RWPE2 (cell line): ENCODE results near the gene RXRA.
"Not testable (repeated sequence)": the region's sequence is repeated elsewhere in the genome, so short reads cannot be mapped to it uniquely, and the experiment has no call there.

ENCODE experiments used
- ATAC-seq: fragments of 200-7000 bp; cut with Tn5 transposase; 3 replicates; pipeline ENCODE4 v1.9.1; 2021; ENCODE audit warnings: low read depth
- DNase-seq: peaks from one replicate; pipeline ENCODE4 v3.0.0-alpha.2; 2020; ENCODE audit warnings: low spot score
- H3K27ac ChIP-seq: fragments of 450-650 bp; 2 replicates; pipeline ENCODE4 v1.5.1; 2017; ENCODE audit warnings: mild to moderate bottlenecking; ENCODE audit not compliant: poor library complexity, severe bottlenecking
- H3K27me3 ChIP-seq: fragments of 250-450 bp; sonication (Bioruptor Pico); 2 replicates; pipeline ENCODE4 v1.5.1; 2021; ENCODE audit warnings: mild to moderate bottlenecking, moderate library complexity; ENCODE audit not compliant: insufficient read depth, poor library complexity, severe bottlenecking
- H3K36me3 ChIP-seq: fragments of 250-450 bp; sonication (Bioruptor Pico); 2 replicates; pipeline ENCODE4 v1.5.1; 2020; ENCODE audit warnings: low read depth, mild to moderate bottlenecking, moderate library complexity
- H3K4me1 ChIP-seq: fragments of 250-450 bp; sonication (Bioruptor Pico); 2 replicates; pipeline ENCODE4 v1.5.1; 2021; ENCODE audit warnings: mild to moderate bottlenecking, moderate library complexity; ENCODE audit not compliant: insufficient read depth, poor library complexity, severe bottlenecking
- H3K4me3 ChIP-seq: fragments of 250-450 bp; sonication (Bioruptor Pico); 2 replicates; pipeline ENCODE4 v1.5.1; 2021; ENCODE audit warnings: mild to moderate bottlenecking, moderate library complexity; ENCODE audit not compliant: severe bottlenecking
- H3K9me3 ChIP-seq: fragments of 250-450 bp; sonication (Bioruptor Pico); 2 replicates; pipeline ENCODE4 v1.5.1; 2021; ENCODE audit warnings: mild to moderate bottlenecking, moderate library complexity; ENCODE audit not compliant: severe bottlenecking
- CTCF ChIP-seq: fragments of 450-650 bp; IDR thresholded peaks from one replicate; pipeline ENCODE4 v1.5.1; 2017; ENCODE audit warnings: mild to moderate bottlenecking, moderate library complexity; ENCODE audit not compliant: poor library complexity, severe bottlenecking

The RXRA gene

GRCh38 chr9:134304690-134305089 lies 21.6 kb upstream of the RXRA start:
- H3K9me3 ChIP-seq, result no peaks in the 10 kb centered on the region
- ATAC-seq, result no peak
- no peaks in the 10 kb centered on the region for H3K36me3 ChIP-seq
- H3K27ac ChIP-seq, result no peak overlapping the region
- peaks cover under 1% of the 10 kb centered on the region for H3K27me3 ChIP-seq
- H3K4me1 ChIP-seq, result no peaks in the 10 kb centered on the region
- no peak overlapping the region for H3K4me3 ChIP-seq
- no peak for TF ChIP-seq CTCF
- no peak for DNase-seq

- Histone ChIP-seq H3K27me3 (peaks cover 6% of the 10 kb centered on the region), H3K4me3 (no peak overlapping the region), H3K4me1 (no peaks in the 10 kb centered on the region), H3K9me3 (no peaks in the 10 kb centered on the region), H3K36me3 (no peaks in the 10 kb centered on the region), H3K27ac (no peak overlapping the region)
- no peak for ATAC-seq
- no peak for TF ChIP-seq CTCF
- DNase-seq, result no peak
Measured at GRCh38 chr9:134305533-134305932, 20.7 kb upstream of the RXRA start.

GRCh38 chr9:134306042-134306441 lies 20.2 kb upstream of the RXRA start:
- H3K36me3 ChIP-seq, H3K4me3 ChIP-seq, ATAC-seq: not testable (repeated sequence)

GRCh38 chr9:134306636-134307600 lies 19.3 kb upstream of the RXRA start:
- H3K4me3 ChIP-seq, result no peak overlapping the region
- TF ChIP-seq CTCF, result no peak
- H3K9me3 ChIP-seq, result no peaks in the 10 kb centered on the region
- ATAC-seq, result no peak
- no peak overlapping the region for H3K27ac ChIP-seq
- H3K27me3 ChIP-seq, result peaks cover 6% of the 10 kb centered on the region
- H3K4me1 ChIP-seq, result no peaks in the 10 kb centered on the region
- no peak for DNase-seq
- H3K36me3 ChIP-seq, result no peaks in the 10 kb centered on the region

More at GRCh38 chr9:134306042-134306441, 20.2 kb upstream of the RXRA start:
- not testable (repeated sequence) for DNase-seq, H3K27me3 ChIP-seq, H3K27ac ChIP-seq, H3K9me3 ChIP-seq, H3K4me1 ChIP-seq

GRCh38 chr9:134307674-134308638 lies 18.3 kb upstream of the RXRA start:
- ATAC-seq (no peak), DNase-seq (peak; percentile 37)
- no peak overlapping the region for H3K27ac ChIP-seq
- no peak overlapping the region for H3K4me3 ChIP-seq
- H3K4me1 ChIP-seq, result no peaks in the 10 kb centered on the region
- peaks cover 6% of the 10 kb centered on the region for H3K27me3 ChIP-seq
- TF ChIP-seq CTCF, result no peak
- H3K9me3 ChIP-seq, result no peaks in the 10 kb centered on the region
- no peaks in the 10 kb centered on the region for H3K36me3 ChIP-seq

GRCh38 chr9:134308639-134309220 lies 17.5 kb upstream of the RXRA start:
- peak; percentile 22 for DNase-seq
- H3K27me3 ChIP-seq, H3K4me1 ChIP-seq, ATAC-seq, H3K4me3 ChIP-seq, H3K27ac ChIP-seq, H3K36me3 ChIP-seq, H3K9me3 ChIP-seq: not testable (repeated sequence)
